ENCODE measurements around the gene HNRNPK.

HNRNPK gene

DNA sequence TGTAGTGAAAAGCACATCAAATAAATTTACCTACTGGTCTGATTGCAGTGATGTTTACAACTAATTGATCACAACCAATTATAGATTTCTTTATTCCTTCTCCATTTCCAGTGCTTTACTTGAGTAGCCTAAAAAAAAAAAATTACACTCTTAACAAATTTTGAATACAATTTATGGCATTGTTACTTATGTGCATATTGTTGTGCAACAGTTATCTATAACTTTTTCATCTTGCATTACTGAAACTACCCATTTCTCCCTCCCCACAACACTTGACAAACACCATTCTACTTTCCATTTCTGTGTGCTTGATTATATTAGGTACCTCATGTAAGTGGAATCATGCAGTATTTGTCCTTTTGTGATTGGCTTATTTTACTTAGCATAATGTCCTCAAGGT, 12.9 kb upstream of the HNRNPK start:
- Histone ChIP-seq H3K4me1 (ENCODE audit: control insufficient read depth in 1 of 2, insufficient read depth in 1 of 2, low read depth in 1 of 2, low read length in 1 of 2) (no peaks in the 10 kb centered on the region), H3K27ac (no peak overlapping the region), H3K9me3 (no peaks in the 10 kb centered on the region), H3K36me3 (no peaks in the 10 kb centered on the region), H3K4me3 (ENCODE audit: low read depth in 1 of 2, low read length in 1 of 2) (no peak overlapping the region), H3K27me3 (no peaks in the 10 kb centered on the region)
- TF ChIP-seq, protein P1, sequence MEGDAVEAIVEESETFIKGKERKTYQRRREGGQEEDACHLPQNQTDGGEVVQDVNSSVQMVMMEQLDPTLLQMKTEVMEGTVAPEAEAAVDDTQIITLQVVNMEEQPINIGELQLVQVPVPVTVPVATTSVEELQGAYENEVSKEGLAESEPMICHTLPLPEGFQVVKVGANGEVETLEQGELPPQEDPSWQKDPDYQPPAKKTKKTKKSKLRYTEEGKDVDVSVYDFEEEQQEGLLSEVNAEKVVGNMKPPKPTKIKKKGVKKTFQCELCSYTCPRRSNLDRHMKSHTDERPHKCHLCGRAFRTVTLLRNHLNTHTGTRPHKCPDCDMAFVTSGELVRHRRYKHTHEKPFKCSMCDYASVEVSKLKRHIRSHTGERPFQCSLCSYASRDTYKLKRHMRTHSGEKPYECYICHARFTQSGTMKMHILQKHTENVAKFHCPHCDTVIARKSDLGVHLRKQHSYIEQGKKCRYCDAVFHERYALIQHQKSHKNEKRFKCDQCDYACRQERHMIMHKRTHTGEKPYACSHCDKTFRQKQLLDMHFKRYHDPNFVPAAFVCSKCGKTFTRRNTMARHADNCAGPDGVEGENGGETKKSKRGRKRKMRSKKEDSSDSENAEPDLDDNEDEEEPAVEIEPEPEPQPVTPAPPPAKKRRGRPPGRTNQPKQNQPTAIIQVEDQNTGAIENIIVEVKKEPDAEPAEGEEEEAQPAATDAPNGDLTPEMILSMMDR (IDR thresholded peaks at IDR 0.05): no peak

DNA sequence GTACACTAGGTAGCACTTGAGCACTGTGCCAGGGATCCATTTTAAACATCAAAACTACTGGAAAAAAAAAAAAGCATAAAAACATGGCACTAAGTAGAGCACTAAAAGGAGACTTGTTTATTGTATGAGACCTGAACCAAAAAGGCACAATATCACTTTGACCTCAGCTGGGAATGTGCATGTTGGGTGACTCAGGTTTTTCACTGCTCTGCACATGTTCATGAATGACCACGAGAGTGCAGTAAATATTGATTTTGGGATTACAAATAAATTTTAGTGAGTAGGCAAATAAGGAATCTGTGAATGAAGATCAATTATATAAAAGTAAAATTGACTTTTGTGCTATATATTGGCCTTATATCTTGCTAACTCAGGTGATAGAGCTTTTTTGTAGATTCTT, 12.4 kb upstream of the HNRNPK start:
- H3K4me3 ChIP-seq (ENCODE audit: low read depth in 1 of 2, low read length in 1 of 2): no peak overlapping the region
- no peaks in the 10 kb centered on the region for H3K27me3 ChIP-seq
- H3K36me3 ChIP-seq: no peaks in the 10 kb centered on the region
- H3K9me3 ChIP-seq: no peaks in the 10 kb centered on the region
- TF ChIP-seq, protein P1 (IDR thresholded peaks at IDR 0.05): no peak
- no peak overlapping the region for H3K27ac ChIP-seq
- H3K4me1 ChIP-seq (ENCODE audit: control insufficient read depth in 1 of 2, insufficient read depth in 1 of 2, low read depth in 1 of 2, low read length in 1 of 2): no peaks in the 10 kb centered on the region

DNA sequence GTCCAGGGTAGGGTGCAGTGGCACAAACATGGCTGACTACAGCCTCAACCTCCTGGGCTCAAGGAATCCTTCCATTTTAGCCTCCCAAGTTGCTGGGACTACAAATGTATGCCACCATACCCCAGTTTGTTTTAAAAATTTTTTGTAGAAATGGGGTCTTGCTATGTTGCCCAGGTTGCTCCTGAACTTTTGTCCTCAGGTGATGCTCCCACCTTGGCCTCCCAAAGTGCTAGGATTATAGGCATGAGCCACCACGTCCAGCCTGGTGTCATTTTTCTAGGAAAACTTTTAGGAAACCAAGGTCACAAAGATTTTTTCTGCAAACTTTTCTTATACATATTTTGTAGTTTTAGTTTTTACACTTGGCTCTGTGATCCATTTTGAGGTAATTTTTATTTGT, 11.3 kb upstream of the HNRNPK start:
- Histone ChIP-seq H3K4me1 (ENCODE audit: control insufficient read depth in 1 of 2, insufficient read depth in 1 of 2, low read depth in 1 of 2, low read length in 1 of 2) (peaks cover 4 to 6% of the 10 kb centered on the region in 2 experiments), H3K9me3 (no peaks in the 10 kb centered on the region), H3K27ac (no peak overlapping the region), H3K4me3 (ENCODE audit: low read depth in 1 of 2, low read length in 1 of 2) (no peak overlapping the region), H3K27me3 (no peaks in the 10 kb centered on the region), H3K36me3 (no peaks in the 10 kb centered on the region)
- TF ChIP-seq, protein P1 (IDR thresholded peaks at IDR 0.05): no peak

DNA sequence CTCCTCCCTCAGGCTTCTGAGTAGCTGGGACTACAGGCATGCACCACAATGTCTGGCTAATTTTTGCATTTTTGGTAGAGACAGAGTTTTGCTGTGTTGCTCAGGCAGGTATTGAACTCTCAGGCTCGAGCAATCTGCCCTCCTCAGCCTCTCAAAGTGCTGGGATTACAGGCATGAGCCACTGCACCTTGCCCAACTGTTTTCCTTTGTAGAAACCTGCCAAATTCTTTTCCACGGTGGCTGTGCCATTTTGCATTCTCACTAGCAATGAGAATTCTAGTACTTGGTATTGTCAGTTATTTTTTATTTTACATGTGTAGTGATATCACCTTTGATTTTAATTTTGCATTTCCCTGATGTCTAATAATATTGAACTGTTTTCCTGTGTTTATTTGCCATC, 8.4 kb upstream of the HNRNPK start:
- TF ChIP-seq, protein P1 (IDR thresholded peaks at IDR 0.05): no peak
- H3K9me3 ChIP-seq: no peaks in the 10 kb centered on the region

DNA sequence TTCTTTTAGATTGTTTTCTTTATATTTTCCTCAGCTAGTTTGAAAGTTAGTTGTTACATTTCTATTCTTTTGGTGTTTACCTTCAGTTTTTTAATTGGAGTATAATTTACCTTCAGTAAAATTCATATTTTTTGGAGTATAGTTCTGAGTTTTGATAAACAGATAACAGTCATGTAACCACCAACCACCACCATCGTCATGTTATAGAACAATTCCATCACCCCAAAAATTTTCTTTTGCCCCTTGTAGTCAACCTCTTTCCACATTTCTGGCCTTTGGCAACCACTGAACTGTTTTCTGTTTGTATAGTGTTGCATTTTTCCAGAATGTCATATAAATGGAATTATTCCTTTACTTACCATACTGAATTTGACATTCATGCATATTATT, 7.4 kb upstream of the HNRNPK start:
- no peak overlapping the region for H3K27ac ChIP-seq
- no peaks in the 10 kb centered on the region for H3K9me3 ChIP-seq
- H3K27me3 ChIP-seq: no peaks in the 10 kb centered on the region
- TF ChIP-seq, protein P1 (IDR thresholded peaks at IDR 0.05): no peak
- H3K4me1 ChIP-seq (ENCODE audit: control insufficient read depth in 1 of 2, insufficient read depth in 1 of 2, low read depth in 1 of 2, low read length in 1 of 2): peaks cover 4 to 12% of the 10 kb centered on the region in 2 experiments
- no peak overlapping the region for H3K4me3 ChIP-seq (ENCODE audit: low read depth in 1 of 2, low read length in 1 of 2)
- no peaks in the 10 kb centered on the region for H3K36me3 ChIP-seq

More for the DNA sequence above, 8.4 kb upstream of the HNRNPK start:
- no peaks in the 10 kb centered on the region for H3K36me3 ChIP-seq
- no peaks in the 10 kb centered on the region for H3K27me3 ChIP-seq
- no peak overlapping the region for H3K27ac ChIP-seq
- H3K4me3 ChIP-seq (ENCODE audit: low read depth in 1 of 2, low read length in 1 of 2): no peak overlapping the region
- peaks cover 4 to 12% of the 10 kb centered on the region in 2 experiments for H3K4me1 ChIP-seq (ENCODE audit: control insufficient read depth in 1 of 2, insufficient read depth in 1 of 2, low read depth in 1 of 2, low read length in 1 of 2)

All from neutrophil (primary cell).